Measurements from ENCODE around the gene CXXC1. TPM values are rescaled to one million over a fixed set of nuclear protein-coding genes. Genes with fewer than 3 reads are reported as not detected.
A peak's percentile ranks its signal among the peaks of the same experiment; 100 is the strongest.

CXXC1 gene
- total and polyA plus RNA-seq, 2 donors (not counting 3 experiments of a cell fraction or from before 2014, with no cell fraction given): 64.4 to 128 TPM

DNA sequence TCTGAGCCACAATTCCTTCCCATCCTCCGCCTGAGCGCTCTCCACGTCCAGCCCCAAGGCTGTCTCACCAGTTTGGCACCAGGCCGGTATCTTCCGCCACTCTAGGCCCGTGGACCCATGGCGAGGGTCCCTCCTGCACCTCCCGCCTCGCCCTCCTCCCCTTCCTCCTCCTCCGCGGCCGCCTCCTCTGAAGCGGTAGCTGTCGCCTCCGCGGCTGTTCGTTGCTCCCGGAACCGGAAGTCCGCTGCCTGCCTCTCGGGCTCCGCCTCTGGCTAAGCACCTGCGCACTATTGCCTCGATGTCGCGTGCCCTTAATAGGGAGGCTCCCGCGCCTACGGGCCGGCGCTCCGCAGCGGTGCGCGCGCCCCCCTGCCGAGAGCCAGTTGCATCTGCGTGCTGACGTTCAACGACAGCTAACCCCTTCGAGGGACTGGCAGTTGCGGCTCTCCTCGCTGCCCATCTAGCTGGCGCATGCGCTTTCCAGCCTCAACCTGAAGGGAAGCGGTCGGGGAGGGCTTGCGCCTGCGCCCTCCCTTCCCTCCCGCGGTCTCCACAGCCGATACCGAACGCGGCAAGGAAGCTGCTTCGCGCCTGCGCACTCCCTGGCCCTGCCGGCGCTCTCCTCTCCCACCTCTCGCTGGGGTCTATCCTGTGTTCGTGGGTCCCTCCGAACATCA lies 6.1 kb downstream of the CXXC1 start, which contains the start of gene MBD1:
TSS of gene MBD1 (minus strand) at position 229 of the 677 bp plus-strand sequence. CDS start 1,531 bp downstream, outside the sequence.
- H3K9ac ChIP-seq (replicated peaks; ENCODE audit: extremely low read depth, insufficient read depth, low read length): peak within 1 kb of the TSS; percentile 85
- H3K9me3 ChIP-seq (replicated peaks; ENCODE audit: control insufficient read depth, insufficient read depth, low read length): no peaks in the 10 kb centered on the region
- intact Hi-C loops (cut with micrococcal nuclease): loop anchor here (1.0 to 5.0 kb wide), 4 partner anchors 13 to 916 kb away; partner anchors contain the start of genes MEX3C, RPL17 and SKA1
- peak within 1 kb of the TSS; percentile 79 to 89 (median 84) for H3K4me3 ChIP-seq (replicated peaks in 1 of 3; ENCODE audit: insufficient read depth in 1 of 3, low read depth in 1 of 3, low read length in 3 of 3)
- no peaks in the 10 kb centered on the region for H4K20me1 ChIP-seq (replicated peaks; ENCODE audit: control insufficient read depth, extremely low read depth, insufficient read depth, low read length)
- dilution Hi-C loops (cut with MboI; ENCODE audit: extremely low pct_ligation_motif_present, low sequenced_read_pairs): no loop called here
- ChIA-PET POLR2A (interaction anchor here (1.1 kb wide), 2 partner anchors 13 to 14 kb away, joined by 4 to 5 read pairs; no protein-coding TSS in a partner anchor), CTCF (interaction anchor here (0.6 to 2.7 kb wide), 7 partner anchors 9 to 770 kb away, joined by 3 to 44 read pairs (median 4); partner anchors contain the start of gene CFAP53)
- peaks cover 6 to 32% of the 10 kb centered on the region in 2 experiments for H3K36me3 ChIP-seq (ENCODE audit: control insufficient read depth in 2 of 2, extremely low read depth in 1 of 2, insufficient read depth in 2 of 2, low read length in 2 of 2)
- H2AFZ ChIP-seq (ENCODE audit: low read depth, low read length): peak within 1 kb of the TSS; percentile 84
- peaks cover 31% of the 10 kb centered on the region for H3K79me2 ChIP-seq (ENCODE audit: control insufficient read depth, insufficient read depth, low read length)
- DNase-seq (ENCODE audit: low read depth, low spot score) (peak; percentile 99), FAIRE-seq (peak; percentile 97)
- TF ChIP-seq POLR2A (IDR thresholded peaks at IDR 0.05; ENCODE audit: low read depth, low read length) (peak; percentile 89), MYC (IDR thresholded peaks at IDR 0.05; ENCODE audit: low read depth, low read length) (no peak), FOS (IDR thresholded peaks at IDR 0.05; ENCODE audit: borderline replicate concordance, insufficient read depth, low read length) (no peak), POLR2AphosphoS5 (IDR thresholded peaks at IDR 0.05; ENCODE audit: insufficient read depth, low read depth, low read length) (peak; percentile 56), GATA2 (IDR thresholded peaks at IDR 0.05; ENCODE audit: insufficient read depth, insufficient read length, low read depth, low read length) (no peak), JUN (IDR thresholded peaks at IDR 0.05; ENCODE audit: borderline replicate concordance, insufficient read depth, insufficient read length, low read depth) (no peak), EZH2 (IDR thresholded peaks at IDR 0.05; ENCODE audit: borderline replicate concordance, low read depth, low read length, severe bottlenecking) (no peak)
- TF ChIP-seq, protein P1, sequence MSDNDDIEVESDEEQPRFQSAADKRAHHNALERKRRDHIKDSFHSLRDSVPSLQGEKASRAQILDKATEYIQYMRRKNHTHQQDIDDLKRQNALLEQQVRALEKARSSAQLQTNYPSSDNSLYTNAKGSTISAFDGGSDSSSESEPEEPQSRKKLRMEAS (IDR thresholded peaks at IDR 0.05; ENCODE audit: insufficient read depth, insufficient read length): peak; percentile 44
- TF ChIP-seq, protein P2, sequence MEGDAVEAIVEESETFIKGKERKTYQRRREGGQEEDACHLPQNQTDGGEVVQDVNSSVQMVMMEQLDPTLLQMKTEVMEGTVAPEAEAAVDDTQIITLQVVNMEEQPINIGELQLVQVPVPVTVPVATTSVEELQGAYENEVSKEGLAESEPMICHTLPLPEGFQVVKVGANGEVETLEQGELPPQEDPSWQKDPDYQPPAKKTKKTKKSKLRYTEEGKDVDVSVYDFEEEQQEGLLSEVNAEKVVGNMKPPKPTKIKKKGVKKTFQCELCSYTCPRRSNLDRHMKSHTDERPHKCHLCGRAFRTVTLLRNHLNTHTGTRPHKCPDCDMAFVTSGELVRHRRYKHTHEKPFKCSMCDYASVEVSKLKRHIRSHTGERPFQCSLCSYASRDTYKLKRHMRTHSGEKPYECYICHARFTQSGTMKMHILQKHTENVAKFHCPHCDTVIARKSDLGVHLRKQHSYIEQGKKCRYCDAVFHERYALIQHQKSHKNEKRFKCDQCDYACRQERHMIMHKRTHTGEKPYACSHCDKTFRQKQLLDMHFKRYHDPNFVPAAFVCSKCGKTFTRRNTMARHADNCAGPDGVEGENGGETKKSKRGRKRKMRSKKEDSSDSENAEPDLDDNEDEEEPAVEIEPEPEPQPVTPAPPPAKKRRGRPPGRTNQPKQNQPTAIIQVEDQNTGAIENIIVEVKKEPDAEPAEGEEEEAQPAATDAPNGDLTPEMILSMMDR (IDR thresholded peaks at IDR 0.05; ENCODE audit: extremely low read depth in 1 of 2, insufficient read depth in 1 of 2, low read depth in 1 of 2, low read length in 2 of 2): peak in 1 of 2 donors; percentile 26
- peak within 1 kb of the TSS; percentile 55 for H3K4me2 ChIP-seq (ENCODE audit: insufficient read depth, low read length)
- BruUV-seq (replicated peaks): no TSS peak
- H3K9me1 ChIP-seq (replicated peaks; ENCODE audit: control insufficient read depth, extremely low read depth, insufficient read depth, low read length): no peaks in the 10 kb centered on the region
- H3K4me1 ChIP-seq (ENCODE audit: control insufficient read depth, extremely low read depth, insufficient read depth, low read length): peaks cover 25% of the 10 kb centered on the region
- H3K27ac ChIP-seq (ENCODE audit: insufficient read depth, low read depth, low read length): peak within 1 kb of the TSS; percentile 60
- no peaks in the 10 kb centered on the region for H3K27me3 ChIP-seq (ENCODE audit: control insufficient read depth in 2 of 2, insufficient read depth in 2 of 2, low read length in 2 of 2)

All from endothelial cell of umbilical vein (primary cell).